ENCODE results near the gene VWA8. TPM values are rescaled to one million over a fixed set of nuclear protein-coding genes. Genes with fewer than 3 reads are reported as not detected.
"Not testable (repeated sequence)": the region's sequence is repeated elsewhere in the genome, so short reads cannot be mapped to it uniquely, and the experiment has no call there.

VWA8 gene
- total RNA-seq, 1 donor from 2014 or later = 19.6 TPM

GRCh38 chr13:41900918-41901317 is 60.0 kb downstream of the VWA8 start:
- Mint-ChIP-seq H3K27ac (no peak overlapping the region), H3K27me3 (no peaks in the 10 kb centered on the region), H3K4me1 (ENCODE audit: unreplicated experiment) (no peaks in the 10 kb centered on the region), H3K9me3 (no peaks in the 10 kb centered on the region), H3K36me3 (peaks cover 8% of the 10 kb centered on the region), H3K4me3 (no peak overlapping the region)
- TF ChIP-seq, protein P1, sequence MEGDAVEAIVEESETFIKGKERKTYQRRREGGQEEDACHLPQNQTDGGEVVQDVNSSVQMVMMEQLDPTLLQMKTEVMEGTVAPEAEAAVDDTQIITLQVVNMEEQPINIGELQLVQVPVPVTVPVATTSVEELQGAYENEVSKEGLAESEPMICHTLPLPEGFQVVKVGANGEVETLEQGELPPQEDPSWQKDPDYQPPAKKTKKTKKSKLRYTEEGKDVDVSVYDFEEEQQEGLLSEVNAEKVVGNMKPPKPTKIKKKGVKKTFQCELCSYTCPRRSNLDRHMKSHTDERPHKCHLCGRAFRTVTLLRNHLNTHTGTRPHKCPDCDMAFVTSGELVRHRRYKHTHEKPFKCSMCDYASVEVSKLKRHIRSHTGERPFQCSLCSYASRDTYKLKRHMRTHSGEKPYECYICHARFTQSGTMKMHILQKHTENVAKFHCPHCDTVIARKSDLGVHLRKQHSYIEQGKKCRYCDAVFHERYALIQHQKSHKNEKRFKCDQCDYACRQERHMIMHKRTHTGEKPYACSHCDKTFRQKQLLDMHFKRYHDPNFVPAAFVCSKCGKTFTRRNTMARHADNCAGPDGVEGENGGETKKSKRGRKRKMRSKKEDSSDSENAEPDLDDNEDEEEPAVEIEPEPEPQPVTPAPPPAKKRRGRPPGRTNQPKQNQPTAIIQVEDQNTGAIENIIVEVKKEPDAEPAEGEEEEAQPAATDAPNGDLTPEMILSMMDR (conservative IDR thresholded peaks at IDR 0.05) = no peak
- DNase-seq (ENCODE audit: extremely low spot score, unreplicated experiment) = no peak

DNA sequence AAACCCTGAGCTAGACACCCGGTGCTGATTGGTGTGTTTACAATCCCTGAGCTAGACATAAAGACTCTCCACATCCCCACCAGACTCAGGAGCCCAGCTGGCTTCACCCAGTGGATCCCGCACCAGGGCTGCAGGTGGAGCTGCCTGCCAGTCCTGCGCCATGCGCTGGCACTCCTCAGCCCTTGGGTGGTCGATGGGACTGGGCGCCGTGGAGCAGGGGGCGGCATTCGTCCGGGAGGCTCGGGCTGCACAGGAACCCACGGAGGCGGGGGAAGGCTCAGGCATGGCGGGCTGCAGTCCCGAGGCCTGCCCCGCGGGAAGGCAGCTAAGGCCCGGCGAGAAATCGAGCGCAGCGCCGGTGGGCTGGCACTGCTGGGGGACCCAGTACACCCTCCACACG is 62.5 kb downstream of the VWA8 start:
- not testable (repeated sequence) for DNase-seq (ENCODE audit: extremely low spot score, unreplicated experiment); H3K27ac Mint-ChIP-seq; H3K4me1 Mint-ChIP-seq (ENCODE audit: unreplicated experiment); H3K4me3 Mint-ChIP-seq; H3K9me3 Mint-ChIP-seq; H3K27me3 Mint-ChIP-seq
- H3K36me3 Mint-ChIP-seq = peaks cover 11% of the 10 kb centered on the region

GRCh38 chr13:41897126-41897525 is 63.8 kb downstream of the VWA8 start:
- no peak for DNase-seq (ENCODE audit: extremely low spot score, unreplicated experiment)
- Mint-ChIP-seq H3K4me1 (ENCODE audit: unreplicated experiment) (no peaks in the 10 kb centered on the region), H3K4me3 (no peak overlapping the region), H3K27ac (no peak overlapping the region), H3K27me3 (no peaks in the 10 kb centered on the region), H3K36me3 (peaks cover 11% of the 10 kb centered on the region), H3K9me3 (no peaks in the 10 kb centered on the region)
- TF ChIP-seq, protein P1 (conservative IDR thresholded peaks at IDR 0.05) = no peak

DNA sequence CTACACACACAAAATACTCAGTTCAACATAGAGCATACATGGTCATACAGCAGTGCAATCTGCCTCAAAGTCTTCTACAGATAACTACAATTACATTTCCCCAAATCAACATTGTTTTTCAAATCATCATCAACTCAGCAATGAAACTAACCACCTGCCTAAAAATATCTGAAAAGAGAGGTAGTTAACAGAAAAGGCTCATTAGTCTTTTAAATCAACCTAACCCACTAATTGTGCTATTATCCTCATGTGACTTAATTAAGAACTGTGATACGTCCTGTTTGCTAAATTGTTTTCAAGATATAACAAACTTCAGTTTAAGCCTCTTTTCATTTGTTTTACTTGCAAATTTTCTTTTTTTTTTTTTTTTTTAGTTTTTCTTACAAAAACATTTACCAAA is 65.4 kb downstream of the VWA8 start:
- no peak overlapping the region for H3K27ac Mint-ChIP-seq
- no peak overlapping the region for H3K4me3 Mint-ChIP-seq
- no peaks in the 10 kb centered on the region for H3K9me3 Mint-ChIP-seq
- H3K4me1 Mint-ChIP-seq (ENCODE audit: unreplicated experiment) = no peaks in the 10 kb centered on the region
- TF ChIP-seq, protein P1 (conservative IDR thresholded peaks at IDR 0.05) = no peak
- DNase-seq (ENCODE audit: extremely low spot score, unreplicated experiment) = no peak
- H3K27me3 Mint-ChIP-seq = no peaks in the 10 kb centered on the region
- H3K36me3 Mint-ChIP-seq = peaks cover 11% of the 10 kb centered on the region

DNA sequence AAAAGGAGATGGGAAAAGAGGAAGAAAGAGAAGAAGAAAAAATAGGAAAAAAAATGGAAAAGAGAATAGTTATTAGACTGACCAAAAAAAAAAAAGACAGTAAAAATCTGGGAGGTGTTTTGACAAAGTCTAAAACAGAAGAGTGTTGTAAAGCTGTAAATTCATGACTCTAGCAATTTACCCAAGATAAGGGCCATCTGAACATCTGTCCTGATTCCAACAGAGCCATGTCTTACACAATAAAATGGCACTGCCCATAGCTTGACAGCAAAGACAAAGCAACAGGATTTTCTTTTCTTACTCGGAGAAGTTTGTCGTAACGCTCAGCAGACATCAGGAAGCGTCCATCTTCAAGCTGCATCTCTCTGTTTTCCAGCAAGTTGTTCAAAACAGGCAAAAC is 69.8 kb downstream of the VWA8 start:
- Mint-ChIP-seq H3K4me1 (ENCODE audit: unreplicated experiment) (no peaks in the 10 kb centered on the region), H3K4me3 (no peak overlapping the region), H3K27ac (no peak overlapping the region), H3K27me3 (no peaks in the 10 kb centered on the region), H3K36me3 (peaks cover 14% of the 10 kb centered on the region), H3K9me3 (no peaks in the 10 kb centered on the region)
- no peak for DNase-seq (ENCODE audit: extremely low spot score, unreplicated experiment)
- TF ChIP-seq, protein P1 (conservative IDR thresholded peaks at IDR 0.05) = no peak

GRCh38 chr13:41883147-41883546 is 77.8 kb downstream of the VWA8 start:
- TF ChIP-seq, protein P1 (conservative IDR thresholded peaks at IDR 0.05) = no peak
- no peak overlapping the region for H3K27ac Mint-ChIP-seq
- H3K4me1 Mint-ChIP-seq (ENCODE audit: unreplicated experiment) = no peaks in the 10 kb centered on the region
- DNase-seq (ENCODE audit: extremely low spot score, unreplicated experiment) = no peak
- peaks cover 41% of the 10 kb centered on the region for H3K36me3 Mint-ChIP-seq
- H3K4me3 Mint-ChIP-seq = no peak overlapping the region
- no peaks in the 10 kb centered on the region for H3K9me3 Mint-ChIP-seq
- no peaks in the 10 kb centered on the region for H3K27me3 Mint-ChIP-seq

- H3K4me1 Mint-ChIP-seq (ENCODE audit: unreplicated experiment); DNase-seq (ENCODE audit: extremely low spot score, unreplicated experiment); H3K27me3 Mint-ChIP-seq; H3K4me3 Mint-ChIP-seq; H3K9me3 Mint-ChIP-seq; H3K27ac Mint-ChIP-seq: not testable (repeated sequence)
- peaks cover 41% of the 10 kb centered on the region for H3K36me3 Mint-ChIP-seq
Observed at GRCh38 chr13:41881890-41882289, 79.0 kb downstream of the VWA8 start.

All from type B pancreatic cell (in vitro differentiated cells).